Activated B cell treated with CpG ODN at 0.5 μM for 24 hours (primary cell): ENCODE data around the gene TRAF7. TPM values are rescaled to one million over a fixed set of nuclear protein-coding genes. Genes with fewer than 3 reads are reported as not detected.

Source experiments
- ATAC-seq: fragments of 200-7000 bp; cut with Tn5 transposase; one replicate; pipeline ENCODE4 v1.10.0; 2021; ENCODE audit warnings: low read depth, mild to moderate bottlenecking, moderate library complexity
- CTCF ChIA-PET: fragments of 350-600 bp; sonication (Branson Sonifier 250); formaldehyde crosslinking; loops from one replicate; lab custom pipeline; 2021; ENCODE audit warnings: antibody characterized with exemption; lab: Charles Lee
- POLR2A ChIA-PET: fragments of 350-600 bp; sonication (Branson Sonifier 250); formaldehyde crosslinking; loops from one replicate; lab custom pipeline; 2021; ENCODE audit warnings: antibody characterized with exemption; lab: Charles Lee
- DNase-seq: peaks from one replicate; pipeline ENCODE4 v3.0.0; 2022
- H3K27ac Mint-ChIP-seq: one replicate; pipeline ENCODE4 v1.8.0; 2020; ENCODE audit warnings: mixed read lengths
- H3K27me3 Mint-ChIP-seq: one replicate; pipeline ENCODE4 v1.8.0; 2021; ENCODE audit warnings: mixed read lengths
- H3K36me3 Mint-ChIP-seq: one replicate; pipeline ENCODE4 v1.8.0; 2021; ENCODE audit warnings: low read depth, mixed read lengths
- H3K4me1 Mint-ChIP-seq: one replicate; pipeline ENCODE4 v1.8.0; 2021; ENCODE audit warnings: mixed read lengths
- H3K4me3 Mint-ChIP-seq: one replicate; pipeline ENCODE4 v1.8.0; 2020; ENCODE audit warnings: mild to moderate bottlenecking, mixed read lengths
- H3K9me3 Mint-ChIP-seq: one replicate; pipeline ENCODE4 v1.8.0; 2020; ENCODE audit warnings: mixed read lengths
- CTCF ChIP-seq: fragments of 200-600 bp; IDR thresholded peaks from one replicate; pipeline ENCODE4 v1.8.0; 2022; ENCODE audit warnings: antibody characterized with exemption, mild to moderate bottlenecking
- intact Hi-C: fragments of 100-400 bp; cut with micrococcal nuclease; formaldehyde crosslinking; loops from one replicate; pipeline ENCODE4 v1.15.1; 2024
- total RNA-seq: library from RNA; stranded (reverse); gene quantifications from 2 replicates; pipeline ENCODE4 v1.2.3, GENCODE V29; 2022

The TRAF7 gene
- total RNA-seq, 1 donor from 2014 or later = 72.7 TPM

- H3K4me3 Mint-ChIP-seq = peak overlapping the region; percentile 35
- POLR2A ChIA-PET = interaction anchor here (0.5 to 6.0 kb wide), 10 partner anchors 11 to 854 kb away, joined by 3 to 61 read pairs (median 8); partner anchors contain the start of genes ECI1 and RPS2
- no peak for TF ChIP-seq CTCF
- intact Hi-C loops = loop anchor here (2.0 kb wide), 2 partner anchors 15 to 289 kb away; no protein-coding TSS in a partner anchor
- H3K4me1 Mint-ChIP-seq = peaks cover 56% of the 10 kb centered on the region
- CTCF ChIA-PET = interaction anchor here (1.1 to 5.4 kb wide), 2 partner anchors 11 to 148 kb away, joined by 3 to 28 read pairs; no protein-coding TSS in a partner anchor
- no peaks in the 10 kb centered on the region for H3K9me3 Mint-ChIP-seq
- H3K27me3 Mint-ChIP-seq = no peaks in the 10 kb centered on the region
- DNase-seq (no peak), ATAC-seq (no peak)
- peak overlapping the region; percentile 14 for H3K27ac Mint-ChIP-seq
- H3K36me3 Mint-ChIP-seq = peaks cover 44% of the 10 kb centered on the region
These were observed 4.1 kb upstream of the TRAF7 start for GRCh38 chr16:2151188-2152091.

- Mint-ChIP-seq H3K27me3 (no peaks in the 10 kb centered on the region), H3K36me3 (peaks cover 46% of the 10 kb centered on the region), H3K4me1 (peaks cover 70% of the 10 kb centered on the region), H3K4me3 (peak overlapping the region; percentile 93), H3K27ac (peak overlapping the region; percentile 66), H3K9me3 (no peaks in the 10 kb centered on the region)
- no peak for DNase-seq
- intact Hi-C loops = loop anchor here (1.0 to 2.0 kb wide), 4 partner anchors 16 to 290 kb away; partner anchors contain the start of gene ECI1
- TF ChIP-seq CTCF = no peak
- ATAC-seq = no peak
- CTCF ChIA-PET = interaction anchor here (1.1 to 5.4 kb wide), 4 partner anchors 12 to 149 kb away, joined by 3 to 28 read pairs (median 10); no protein-coding TSS in a partner anchor
- POLR2A ChIA-PET = interaction anchor here (0.6 to 6.0 kb wide), 15 partner anchors 12 to 204 kb away, joined by 5 to 62 read pairs (median 11); partner anchors contain the start of genes ECI1, MLST8, NDUFB10 and RPS2
These were observed 2.7 kb upstream of the TRAF7 start for GRCh38 chr16:2152695-2153506.

- Mint-ChIP-seq H3K9me3 (no peaks in the 10 kb centered on the region), H3K4me3 (peak overlapping the region; percentile 93), H3K27ac (peak overlapping the region; percentile 77), H3K36me3 (peaks cover 46% of the 10 kb centered on the region), H3K27me3 (no peaks in the 10 kb centered on the region), H3K4me1 (peaks cover 78% of the 10 kb centered on the region)
- intact Hi-C loops = no loop called here
- ATAC-seq (no peak), DNase-seq (no peak)
- TF ChIP-seq CTCF = no peak
- ChIA-PET POLR2A (interaction anchor here (0.5 to 6.0 kb wide), 71 partner anchors 9 to 1784 kb away, joined by 3 to 62 read pairs (median 7); partner anchors contain the start of genes ABCA3, AMDHD2, CASKIN1 and CEMP1), CTCF (interaction anchor here (0.8 to 5.4 kb wide), 7 partner anchors 8 to 151 kb away, joined by 3 to 28 read pairs (median 4); partner anchors contain the start of genes ECI1 and PKD1)
These were observed 970 bp upstream of the TRAF7 start for GRCh38 chr16:2154533-2155090.

GRCh38 chr16:2155977-2156848 lies 631 bp downstream of the TRAF7 start:
- H3K9me3 Mint-ChIP-seq = no peaks in the 10 kb centered on the region
- H3K4me3 Mint-ChIP-seq = peak overlapping the region; percentile 95

More at GRCh38 chr16:2155977-2156848, 631 bp downstream of the TRAF7 start:
- Mint-ChIP-seq H3K27me3 (no peaks in the 10 kb centered on the region), H3K4me1 (peaks cover 73% of the 10 kb centered on the region), H3K27ac (peak overlapping the region; percentile 83), H3K36me3 (peaks cover 42% of the 10 kb centered on the region)
- POLR2A ChIA-PET = interaction anchor here (0.6 to 6.0 kb wide), 80 partner anchors 7 to 1520 kb away, joined by 3 to 62 read pairs (median 6); partner anchors contain the start of genes ABCA3, AMDHD2, CASKIN1 and CEMP1
- no peak for DNase-seq
- intact Hi-C loops = no loop called here
- CTCF ChIA-PET = interaction anchor here (1.2 to 5.4 kb wide), 5 partner anchors 10 to 152 kb away, joined by 3 to 28 read pairs (median 10); partner anchors contain the start of gene ECI1
- no peak for ATAC-seq
- no peak for TF ChIP-seq CTCF
